AG09319 (cell line): Measurements from ENCODE around the gene CDH8.

ENCODE experiments used
- DNase-seq: peaks from one replicate; pipeline ENCODE4 v3.0.0-alpha.2; 2010; ENCODE audit warnings: low read depth; ENCODE audit errors: extremely low read depth
- CTCF ChIP-seq: IDR thresholded peaks from 2 replicates; pipeline ENCODE4 v1.5.1; 2011; ENCODE audit warnings: low read depth, mild to moderate bottlenecking, inconsistent platforms, low read length, moderate library complexity

CDH8 gene

GRCh38 chr16:62066747-62067146, 30.5 kb upstream of the CDH8 start:
- DNase-seq = no peak
- TF ChIP-seq CTCF = no peak

- TF ChIP-seq CTCF = no peak
- DNase-seq = no peak
Measured at GRCh38 chr16:62064173-62064572, 27.9 kb upstream of the CDH8 start.

GRCh38 chr16:62060089-62060488, 23.9 kb upstream of the CDH8 start:
- no peak for DNase-seq

GRCh38 chr16:62059527-62059926, 23.3 kb upstream of the CDH8 start:
- DNase-seq = no peak
- TF ChIP-seq CTCF = no peak

More at GRCh38 chr16:62060089-62060488, 23.9 kb upstream of the CDH8 start:
- TF ChIP-seq CTCF = no peak

- no peak for TF ChIP-seq CTCF
- no peak for DNase-seq
Measured at GRCh38 chr16:62058412-62058811, 22.2 kb upstream of the CDH8 start.

- no peak for TF ChIP-seq CTCF
- DNase-seq = no peak
Measured at GRCh38 chr16:62051942-62052341, 15.7 kb upstream of the CDH8 start.

- TF ChIP-seq CTCF = no peak
- no peak for DNase-seq
Measured at GRCh38 chr16:62050793-62051192, 14.6 kb upstream of the CDH8 start.
